ENCODE results near the gene UBE2G1. TPM values are rescaled to one million over a fixed set of nuclear protein-coding genes. Genes with fewer than 3 reads are reported as not detected.
A peak's percentile ranks its signal among the peaks of the same experiment; 100 is the strongest.
"Not testable (repeated sequence)": the region's sequence is repeated elsewhere in the genome, so short reads cannot be mapped to it uniquely, and the experiment has no call there.

The UBE2G1 gene, protein sequence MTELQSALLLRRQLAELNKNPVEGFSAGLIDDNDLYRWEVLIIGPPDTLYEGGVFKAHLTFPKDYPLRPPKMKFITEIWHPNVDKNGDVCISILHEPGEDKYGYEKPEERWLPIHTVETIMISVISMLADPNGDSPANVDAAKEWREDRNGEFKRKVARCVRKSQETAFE
- total RNA-seq: 70.1 TPM

DNA sequence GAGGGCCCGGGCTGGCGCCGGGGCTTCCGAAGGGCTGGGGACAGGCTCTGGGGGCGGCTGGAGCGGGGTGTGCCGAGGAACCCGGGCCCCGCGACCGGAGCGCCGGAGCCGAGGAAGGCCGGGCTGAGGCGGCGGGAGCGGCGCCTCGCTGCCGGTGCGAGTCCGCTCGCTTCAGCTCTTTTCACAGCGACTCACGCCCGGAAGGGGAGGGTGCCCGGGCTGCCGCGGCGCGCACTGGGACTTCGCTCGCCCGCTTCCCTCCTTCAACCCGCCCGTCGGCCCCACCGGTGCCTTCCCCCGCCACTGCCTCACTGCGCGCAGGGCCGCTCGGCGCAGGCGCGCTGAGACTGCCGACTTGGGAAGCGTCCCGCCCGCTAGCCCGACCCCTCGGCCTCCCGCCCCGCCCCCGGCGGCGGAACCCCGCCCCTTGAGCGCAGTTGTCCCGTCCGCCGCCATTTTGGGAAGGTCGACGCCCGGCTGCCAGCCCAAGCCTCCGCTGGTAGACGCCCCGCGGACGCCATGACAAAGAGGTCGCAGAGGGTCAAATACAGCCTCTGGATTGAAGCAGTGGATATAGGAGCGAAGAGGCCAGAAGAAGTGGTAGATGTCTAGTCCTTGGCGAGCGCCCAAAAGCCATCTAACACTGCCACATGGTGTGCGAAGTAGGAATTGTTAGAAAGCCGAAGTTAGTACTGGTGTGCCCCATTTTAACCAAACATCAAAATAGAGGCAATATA, at the start of gene UBE2G1:
UBE2G1 (minus strand) TSS at position 349 of the 737 bp plus-strand sequence. CDS start 359 bp downstream, outside the sequence.
- peak; percentile 97 for DNase-seq (ENCODE audit: low spot score)

DNA sequence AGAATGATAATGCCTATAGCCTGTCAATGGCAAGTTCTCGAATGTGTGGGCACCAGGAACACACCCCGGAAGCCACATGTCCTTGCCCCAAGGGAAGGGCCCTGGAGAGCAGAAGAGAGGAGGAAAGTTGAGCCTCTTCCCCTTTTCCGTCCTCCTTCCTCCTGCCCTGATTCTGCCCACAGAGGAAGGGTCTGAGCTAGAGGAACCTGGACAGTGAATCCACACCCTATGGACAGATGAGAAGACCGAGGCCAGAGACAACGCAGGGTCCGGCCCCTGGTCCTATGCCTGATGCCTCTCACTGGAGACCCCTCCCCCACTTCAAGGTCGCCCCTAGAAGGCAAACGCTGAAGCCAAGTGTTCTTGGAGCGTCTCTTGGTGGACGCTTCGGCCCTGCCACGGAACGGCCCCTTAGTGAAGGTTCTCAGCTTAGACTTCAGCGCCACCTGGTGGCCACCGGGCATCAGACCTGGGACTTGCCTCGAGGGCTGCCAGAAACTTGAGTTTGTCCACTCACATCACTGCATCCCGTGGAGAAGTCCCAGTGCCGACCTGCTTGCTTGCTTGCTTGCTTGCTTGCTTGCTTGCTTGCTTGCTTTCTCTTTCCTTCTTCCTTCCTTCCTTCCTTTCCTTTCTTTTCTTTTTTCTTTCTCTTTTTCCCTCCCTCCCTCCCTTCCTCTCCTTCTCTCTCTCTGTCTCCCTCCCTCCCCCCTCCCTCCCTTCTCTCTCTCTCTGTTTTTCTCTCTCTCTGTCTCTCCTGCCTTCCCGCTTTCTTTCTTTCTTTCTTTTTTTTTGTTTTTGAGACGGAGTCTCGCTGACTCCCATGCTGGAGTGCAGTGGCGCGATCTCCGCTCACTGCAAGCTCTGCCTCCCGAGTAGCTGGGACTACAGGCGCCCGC, 46.7 kb upstream of the UBE2G1 start:
- DNase-seq (ENCODE audit: low spot score): peak; percentile 94

DNA sequence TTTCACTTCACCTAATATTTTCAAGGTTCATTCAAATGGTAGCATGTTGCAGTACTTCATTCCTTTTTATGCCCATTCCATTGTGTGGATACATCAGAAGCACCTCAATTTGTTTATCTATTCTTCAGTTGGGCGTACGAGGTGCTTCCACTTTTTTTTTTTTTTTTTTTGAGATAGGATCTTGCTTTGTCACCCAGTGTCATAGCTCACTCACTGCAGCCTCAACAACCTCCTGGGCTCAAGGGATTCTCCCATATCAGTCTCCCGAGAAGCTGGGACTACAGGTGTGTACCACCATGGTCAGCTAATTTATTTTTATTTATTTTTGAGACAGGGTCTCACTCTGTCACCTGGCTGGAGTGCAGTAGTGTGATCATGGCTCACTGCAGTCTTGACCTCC, 44.7 kb upstream of the UBE2G1 start:
- DNase-seq (ENCODE audit: low spot score): no peak

DNA sequence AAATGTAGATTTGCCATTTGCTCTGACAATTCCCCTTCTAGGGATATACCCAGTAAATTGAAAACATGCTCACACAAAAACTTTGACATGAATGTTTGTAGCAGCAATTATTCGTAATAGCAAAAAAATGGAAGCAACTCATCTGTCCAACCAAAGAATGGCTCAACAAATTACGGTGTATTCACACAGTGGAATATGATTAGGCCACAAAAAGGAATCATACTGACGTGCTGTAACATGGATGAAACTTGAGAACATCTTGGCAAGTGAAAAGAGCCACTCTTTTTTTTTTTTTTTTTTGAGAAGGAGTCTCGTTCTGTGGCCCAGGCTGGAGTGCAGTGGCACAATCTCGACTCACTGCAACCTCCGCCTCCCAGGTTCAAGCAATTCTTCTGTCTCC, 43.2 kb upstream of the UBE2G1 start:
- no peak for DNase-seq (ENCODE audit: low spot score)

DNA sequence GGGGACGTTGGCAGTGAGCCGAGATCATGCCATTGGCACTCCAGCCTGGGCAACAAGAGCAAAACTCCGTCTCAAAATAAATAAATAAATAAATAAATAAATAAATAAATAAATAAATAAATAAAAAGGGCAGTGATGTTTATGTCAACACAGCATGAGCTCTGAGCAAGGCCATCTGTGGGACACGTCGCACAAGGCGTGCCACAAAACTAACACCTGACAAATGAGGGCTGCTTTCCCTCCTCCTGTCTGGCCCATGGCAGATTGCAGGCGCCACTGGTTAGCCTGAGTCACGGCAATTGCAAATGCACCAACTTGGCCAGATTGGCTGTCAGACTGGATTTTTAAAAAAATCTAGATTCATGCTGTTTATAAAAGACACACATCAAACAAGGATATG, 41.4 kb upstream of the UBE2G1 start:
- DNase-seq (ENCODE audit: low spot score): no peak

DNA sequence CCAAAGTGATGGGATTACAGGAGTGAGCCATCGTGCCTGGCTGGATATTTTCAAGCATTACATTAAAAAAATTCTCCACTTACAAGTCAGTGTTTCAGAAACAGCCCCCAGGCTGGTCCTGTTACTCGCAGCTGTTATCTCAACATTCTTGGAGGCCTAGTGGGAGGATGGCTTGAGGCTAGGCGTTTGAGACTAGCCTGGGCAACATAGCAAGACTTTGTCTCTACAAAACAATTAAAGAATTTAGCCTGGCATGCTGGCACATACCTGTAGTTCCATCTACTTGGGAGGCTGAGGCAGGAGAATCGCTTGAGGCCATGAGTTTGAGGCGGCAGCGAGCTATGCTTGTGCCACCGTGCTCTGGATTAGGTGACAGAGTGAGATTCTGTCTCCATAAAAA, 40.7 kb upstream of the UBE2G1 start:
- no peak for DNase-seq (ENCODE audit: low spot score)

DNA sequence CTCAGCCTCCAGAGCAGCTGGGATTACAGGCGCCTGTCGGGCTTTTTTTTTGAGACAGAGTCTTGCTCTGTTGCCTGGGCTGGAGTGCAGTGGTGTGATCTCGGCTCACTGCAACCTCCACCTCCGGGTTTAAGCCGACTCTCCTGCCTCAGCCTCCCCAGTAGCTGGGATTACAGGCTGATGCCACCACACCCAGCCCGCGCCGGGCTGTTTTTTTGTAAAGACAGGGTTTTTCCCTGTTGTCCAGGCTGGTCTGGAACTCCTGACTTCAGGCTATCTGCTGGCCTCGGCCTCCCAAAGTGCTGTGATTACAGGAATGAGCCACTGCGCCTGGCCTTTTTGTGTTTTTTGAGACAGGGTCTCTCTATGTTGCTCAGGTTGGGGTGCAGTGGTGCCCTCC, 39.9 kb upstream of the UBE2G1 start:
- DNase-seq (ENCODE audit: low spot score): no peak

DNA sequence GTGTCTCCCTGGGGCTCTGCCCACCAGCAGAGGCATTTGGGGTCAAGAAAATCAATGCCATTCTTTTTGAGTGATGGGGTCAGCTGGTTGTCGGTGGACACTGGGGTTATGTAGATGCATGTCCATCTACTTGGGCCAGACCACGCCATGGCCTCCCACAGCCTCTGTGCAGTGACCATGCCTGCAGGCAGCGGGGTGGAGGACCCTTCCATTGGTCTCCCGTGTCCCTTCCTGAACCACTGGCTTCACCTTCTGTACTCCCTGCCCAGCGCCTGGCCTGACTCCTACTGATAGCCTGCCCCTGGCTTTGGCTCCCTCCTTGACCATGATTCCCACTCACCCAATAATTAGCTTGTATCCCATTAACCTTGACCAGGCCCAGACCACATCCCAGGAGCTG, 39.2 kb upstream of the UBE2G1 start:
- DNase-seq (ENCODE audit: low spot score): no peak

DNA sequence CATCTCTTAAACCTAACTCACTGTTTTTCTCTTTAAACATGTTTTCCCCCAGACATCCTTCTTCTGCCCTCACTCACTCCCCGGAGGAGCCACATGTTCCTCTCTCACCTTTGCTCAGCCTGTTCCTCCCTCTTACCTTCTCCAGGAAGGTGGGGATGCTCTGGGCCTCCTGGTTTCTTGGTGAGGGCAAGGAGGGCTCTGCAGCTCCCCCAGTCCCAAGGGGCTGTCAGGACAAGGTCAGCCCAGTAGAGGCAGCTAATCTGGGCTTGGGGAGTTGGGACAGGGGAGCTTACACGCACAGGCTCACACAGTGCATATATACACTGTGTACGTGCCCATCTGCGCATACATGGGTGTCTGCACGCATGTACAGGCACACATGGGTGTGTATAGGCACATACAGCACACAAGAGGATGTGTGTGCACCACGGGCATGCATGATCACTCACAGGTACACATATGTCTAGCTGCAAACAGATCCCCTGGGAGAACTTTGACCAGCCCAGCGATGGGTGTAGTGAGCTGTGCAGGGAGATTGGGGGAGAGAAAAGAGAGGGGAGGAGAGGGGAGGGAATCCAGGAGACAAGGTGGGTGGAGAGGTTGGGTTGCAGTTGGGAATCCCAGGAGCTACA, 38.7 kb upstream of the UBE2G1 start:
- DNase-seq (ENCODE audit: low spot score): no peak

DNA sequence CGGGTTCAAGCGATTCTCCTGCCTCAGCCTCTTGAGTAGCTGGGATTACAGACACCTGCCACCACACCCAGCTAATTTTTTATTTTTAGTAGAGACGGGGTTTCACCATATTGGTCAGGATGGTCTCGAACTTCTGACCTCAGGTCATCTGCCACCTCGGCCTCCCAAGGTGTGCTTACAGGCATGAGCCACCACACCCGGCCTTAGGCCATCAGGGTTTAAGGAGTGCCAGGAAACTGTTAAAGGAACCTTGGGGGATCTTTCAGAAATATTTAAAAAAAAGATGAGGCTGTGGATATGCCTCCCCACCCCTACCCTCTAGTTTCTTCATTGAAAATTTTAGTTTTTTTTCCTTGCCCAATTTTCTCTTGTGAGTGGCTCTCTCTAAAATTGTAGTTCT, 31.4 kb upstream of the UBE2G1 start:
- DNase-seq (ENCODE audit: low spot score): no peak

DNA sequence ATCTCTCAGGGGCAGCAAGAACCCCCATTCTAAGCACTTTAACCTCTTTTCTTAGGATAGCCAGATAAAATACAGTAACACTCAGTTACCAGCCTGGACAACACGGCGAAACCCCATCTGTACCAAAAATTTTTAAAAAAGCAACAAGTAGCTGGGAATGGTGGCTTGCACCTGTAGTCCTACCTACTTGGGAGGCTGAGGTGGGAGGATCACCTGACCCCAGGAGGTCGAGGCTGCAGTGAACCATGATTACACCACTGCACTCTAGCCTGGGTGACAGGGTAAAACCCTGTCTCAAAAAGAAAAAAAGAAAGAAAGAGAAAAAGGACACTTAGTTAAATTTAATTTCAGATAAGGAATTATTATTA, 28.6 kb upstream of the UBE2G1 start:
- no peak for DNase-seq (ENCODE audit: low spot score)

DNA sequence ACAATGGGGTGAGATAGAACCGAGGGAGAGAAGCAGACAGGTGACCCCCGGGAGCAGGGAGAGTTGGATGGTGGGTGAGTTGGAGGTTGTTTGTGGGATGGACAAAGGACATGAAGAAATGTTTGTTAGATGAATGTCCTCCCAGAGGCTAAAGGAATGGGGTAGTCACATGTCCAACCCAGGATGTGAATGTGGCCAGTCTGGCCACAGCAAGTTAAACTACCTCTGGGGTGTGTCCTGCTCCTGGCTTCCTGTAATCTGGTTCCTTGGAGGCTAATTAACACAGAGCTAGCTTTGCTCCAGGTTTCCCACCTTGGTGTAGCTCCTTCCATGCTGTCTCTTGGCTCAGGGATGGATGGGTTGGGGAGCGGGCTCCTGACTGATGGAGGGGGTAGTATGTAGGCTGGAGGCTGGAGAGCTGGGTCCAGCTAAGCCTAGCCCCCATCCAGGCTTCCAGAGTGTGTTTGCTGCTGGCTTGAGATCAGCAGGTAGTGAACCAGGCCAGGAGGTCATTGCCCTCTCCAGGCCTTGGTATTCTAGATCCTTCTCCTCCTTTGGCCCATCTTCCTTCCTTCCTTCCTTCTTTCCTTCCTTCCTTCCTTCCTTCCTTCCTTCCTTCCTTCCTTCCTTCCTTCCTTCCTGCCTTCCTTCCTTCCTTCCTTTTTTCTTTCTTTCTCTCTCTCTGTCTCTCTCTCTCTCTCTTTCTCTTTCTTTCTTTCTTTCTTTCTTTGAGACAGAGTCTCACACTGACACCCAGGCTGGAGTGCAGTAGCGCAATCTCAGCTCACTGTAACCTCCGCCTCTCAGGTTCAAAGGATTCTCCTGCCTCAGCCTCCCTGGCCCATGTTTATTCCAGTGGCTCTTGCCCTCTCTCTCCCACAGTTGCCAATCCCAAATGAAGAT, 28.0 kb upstream of the UBE2G1 start:
- DNase-seq (ENCODE audit: low spot score): no peak

DNA sequence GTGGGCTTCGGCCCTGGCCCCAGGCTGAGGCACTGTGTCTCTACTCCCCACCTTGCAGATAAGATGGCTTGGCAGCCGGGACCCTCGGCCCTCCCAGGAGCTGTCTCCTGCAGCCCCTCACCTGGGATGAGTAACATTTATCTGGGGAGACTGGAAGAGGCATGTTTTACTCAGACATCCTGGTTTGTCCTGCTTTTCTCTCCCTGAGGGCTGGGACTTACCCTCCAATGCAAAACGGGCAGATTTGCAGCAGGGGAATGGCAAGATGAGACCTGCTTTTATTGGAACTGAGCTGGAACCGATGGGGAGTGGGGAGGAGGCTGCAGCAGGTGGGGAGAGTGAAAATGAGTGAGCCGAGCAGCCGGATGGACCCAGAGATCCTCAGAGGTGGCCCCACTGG, 27.3 kb upstream of the UBE2G1 start:
- no peak for DNase-seq (ENCODE audit: low spot score)

DNA sequence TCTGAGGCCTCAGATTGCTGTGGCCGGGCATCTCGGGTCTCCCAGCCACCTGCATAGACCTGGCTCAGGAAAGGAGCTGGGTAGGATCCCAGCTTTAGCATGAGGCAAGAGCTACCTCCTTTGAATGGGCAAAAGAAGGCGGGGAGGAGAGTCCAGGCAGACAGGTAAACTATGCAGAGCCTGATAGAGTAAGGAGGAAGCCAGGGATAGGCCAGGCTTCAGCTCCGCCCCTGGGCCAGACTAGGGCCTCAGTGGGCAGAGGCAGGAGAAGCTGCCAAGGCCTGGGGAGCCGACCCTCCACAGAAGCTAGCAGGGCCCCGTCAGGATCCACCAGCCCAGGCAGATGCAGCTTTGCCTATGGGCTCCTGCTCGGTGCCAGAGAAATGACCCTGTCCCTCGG, 22.6 kb upstream of the UBE2G1 start:
- DNase-seq (ENCODE audit: low spot score): no peak

DNA sequence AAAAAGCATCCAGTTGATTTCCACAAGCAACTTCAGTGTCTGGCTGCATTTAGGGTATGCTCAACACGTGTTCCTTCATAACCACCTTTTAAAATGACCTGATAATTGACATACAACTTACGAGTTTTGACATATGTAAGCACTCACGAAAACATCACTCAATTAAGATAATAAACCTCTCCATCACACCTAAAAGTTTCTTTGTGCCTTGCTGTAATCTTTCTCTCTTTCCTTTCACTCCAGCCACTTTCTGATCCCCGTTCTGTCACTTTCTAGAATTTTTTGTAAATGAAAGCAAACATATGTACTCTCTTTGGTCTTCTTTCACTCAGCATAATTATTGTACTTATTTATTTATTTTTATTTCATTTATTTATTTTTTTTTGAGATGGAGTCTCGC, 20.7 kb upstream of the UBE2G1 start:
- DNase-seq (ENCODE audit: low spot score): no peak

DNA sequence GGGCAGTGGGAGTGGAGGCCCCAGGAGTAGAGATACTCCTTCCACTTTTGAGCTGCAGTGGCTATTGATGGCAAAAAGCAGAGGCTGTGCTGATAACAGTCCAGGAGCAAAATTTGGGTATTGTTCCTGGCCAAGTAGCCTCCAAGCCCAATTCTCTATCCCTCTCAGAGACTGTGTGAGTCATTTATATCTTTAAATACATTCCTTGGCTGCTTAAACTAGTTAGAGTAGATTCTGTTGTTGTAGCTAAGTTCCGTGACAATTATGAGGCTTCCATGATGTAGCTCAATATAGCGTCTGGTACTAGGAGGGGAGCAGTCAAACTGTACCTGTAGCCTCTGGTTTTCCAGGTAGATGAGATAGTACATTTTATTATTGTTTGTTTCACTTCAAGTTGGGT, 19.9 kb upstream of the UBE2G1 start:
- no peak for DNase-seq (ENCODE audit: low spot score)

DNA sequence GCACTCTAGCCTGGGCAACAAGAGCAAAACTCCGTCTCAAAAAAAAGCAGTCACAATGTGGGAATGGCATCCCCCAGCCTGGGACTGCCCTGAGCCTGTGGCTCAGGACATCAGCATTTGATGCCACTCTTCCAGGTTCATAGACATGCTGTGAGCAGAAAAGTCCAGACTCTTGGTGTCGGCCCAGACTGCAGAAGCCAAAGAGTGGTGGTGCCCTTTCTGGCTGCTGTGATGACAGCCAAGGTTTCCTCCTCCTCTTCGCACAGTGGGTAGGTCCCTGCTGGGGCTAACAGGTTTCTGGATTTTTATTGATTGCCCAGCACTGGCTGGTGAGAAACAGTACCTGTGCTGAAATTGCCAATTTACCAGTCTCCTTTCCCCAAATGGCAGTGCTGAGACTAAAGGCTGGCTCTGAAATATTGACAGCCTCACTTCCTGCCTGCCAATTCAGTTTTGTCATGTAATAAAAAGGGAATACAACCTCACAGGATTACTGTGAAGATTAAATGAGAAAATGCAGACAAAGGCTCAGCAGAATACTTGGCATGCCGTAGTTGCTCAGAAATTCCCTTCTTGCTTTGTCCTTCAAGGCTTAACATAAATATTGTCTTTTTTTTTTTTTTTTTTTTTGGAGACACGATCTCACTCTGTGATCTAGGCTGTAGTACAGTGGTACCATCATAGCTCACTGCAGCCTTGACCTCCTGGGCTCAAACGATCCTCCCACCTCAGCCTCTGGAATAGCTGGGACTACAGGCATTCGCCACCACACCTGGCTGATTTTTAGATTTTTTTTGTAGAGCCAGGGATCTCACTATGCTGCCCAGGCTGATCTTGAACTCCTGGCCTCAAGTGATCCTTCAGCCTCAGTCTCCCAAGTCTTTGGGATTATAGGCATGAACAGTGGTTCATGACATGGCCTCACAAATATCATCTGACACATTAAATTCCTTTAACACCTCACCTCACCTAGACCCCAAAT, 15.5 kb upstream of the UBE2G1 start:
- no peak for DNase-seq (ENCODE audit: low spot score)

DNA sequence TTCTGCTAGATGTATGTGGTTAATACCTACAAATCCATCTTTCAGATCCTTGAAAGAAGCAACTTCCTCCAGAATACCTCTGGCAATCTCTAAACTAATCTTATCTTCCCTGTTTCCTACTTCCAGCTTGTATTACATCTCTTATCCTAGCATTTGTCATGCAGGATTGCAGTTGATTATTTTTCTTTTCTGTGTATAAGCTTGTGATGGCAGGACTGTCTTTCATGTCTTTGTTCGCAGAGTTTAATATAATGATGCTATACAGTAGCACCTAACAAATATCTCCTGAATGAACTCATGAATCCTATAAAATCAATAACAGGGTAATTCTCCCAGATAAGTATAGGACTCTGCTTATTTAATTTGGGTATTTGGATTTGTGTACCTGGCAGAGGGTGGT, 12.2 kb upstream of the UBE2G1 start:
- no peak for DNase-seq (ENCODE audit: low spot score)

DNA sequence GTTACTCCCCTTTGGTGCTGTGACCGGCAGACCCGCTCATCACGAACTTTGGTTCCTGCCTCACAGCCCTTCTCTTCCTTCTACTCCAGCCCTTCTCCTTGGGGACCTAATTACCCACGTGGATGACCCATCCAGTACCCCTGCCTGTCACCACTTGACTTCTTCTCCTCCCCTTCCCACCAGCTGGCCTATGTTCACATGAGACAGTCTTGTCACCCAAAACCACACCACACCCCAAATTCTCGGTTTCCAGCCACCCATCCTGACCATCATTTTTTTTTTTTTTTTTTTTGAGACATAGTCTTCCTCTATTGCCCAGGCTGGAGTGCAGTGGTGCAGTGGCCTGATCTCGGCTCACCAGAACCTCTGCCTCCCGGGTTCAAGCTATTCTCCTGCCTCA, 10.8 kb upstream of the UBE2G1 start:
- not testable (repeated sequence) for DNase-seq (ENCODE audit: low spot score)

DNA sequence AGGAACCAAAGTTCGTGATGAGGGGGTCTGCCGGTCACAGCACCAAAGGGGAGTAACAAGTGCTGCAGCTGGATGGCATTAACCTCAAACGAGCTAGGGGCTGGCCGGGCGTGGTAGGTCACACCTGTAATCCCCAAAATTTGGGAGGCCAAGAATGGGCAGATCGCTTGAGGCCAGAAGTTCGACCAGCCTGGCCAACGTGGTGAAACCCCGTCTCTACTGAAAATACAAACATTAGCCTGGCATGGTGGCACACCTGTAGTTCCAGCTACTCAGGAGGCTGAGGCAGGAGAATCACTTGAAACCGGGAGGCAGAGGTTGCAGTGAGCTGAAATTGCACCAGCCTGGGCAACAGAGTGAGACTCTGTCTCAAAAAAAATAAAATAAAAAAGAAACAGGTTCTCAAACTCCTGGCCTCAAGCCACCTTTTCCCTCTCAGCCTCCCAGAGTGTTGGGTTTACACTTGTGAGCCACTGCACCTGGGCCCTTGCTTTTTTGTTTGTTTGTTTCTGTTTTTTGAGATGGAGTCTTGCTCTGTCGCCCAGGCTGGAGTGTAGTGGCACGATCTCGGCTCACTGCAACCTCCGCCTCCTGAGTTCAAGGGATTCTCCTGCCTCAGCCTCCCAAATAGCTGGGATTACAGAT, 9.4 kb upstream of the UBE2G1 start:
- DNase-seq (ENCODE audit: low spot score): not testable (repeated sequence)
